Measurements from ENCODE around the gene PLCH2. TPM values are rescaled to one million over a fixed set of nuclear protein-coding genes. Genes with fewer than 3 reads are reported as not detected.

PLCH2 gene
- total RNA-seq, 2 experiments from 2014 or later: 1.4 to 2.2 TPM

GRCh38 chr1:2506007-2506860, 30.1 kb downstream of the PLCH2 start:
- no TSS peak for BruUV-seq (replicated peaks)
- Histone ChIP-seq H3K4me3 (ENCODE audit: low read depth, low read length, poor library complexity, severe bottlenecking) (no peak overlapping the region), H2AFZ (ENCODE audit: low read length) (no peak overlapping the region), H4K20me1 (ENCODE audit: insufficient read depth, low read length) (no peaks in the 10 kb centered on the region), H3K4me1 (ENCODE audit: insufficient read depth, low read length, poor library complexity, severe bottlenecking) (no peaks in the 10 kb centered on the region), H3K27ac (ENCODE audit: low read depth, low read length, poor library complexity, severe bottlenecking) (no peak overlapping the region), H3K9me3 (ENCODE audit: low read length) (no peaks in the 10 kb centered on the region), H3K4me2 (ENCODE audit: low read length) (no peak overlapping the region), H3K36me3 (ENCODE audit: insufficient read depth, low read length) (peaks cover 41% of the 10 kb centered on the region), H3K79me2 (ENCODE audit: insufficient read depth, low read depth, low read length) (no peaks in the 10 kb centered on the region), H3K9me2 (ENCODE audit: insufficient read depth, low read length) (no peaks in the 10 kb centered on the region)
- TF ChIP-seq CTCF (conservative IDR thresholded peaks at IDR 0.05; ENCODE audit: low read length) (no peak), EZH2phosphoT487 (IDR thresholded peaks at IDR 0.05; ENCODE audit: borderline replicate concordance, low read depth, low read length) (no peak)
- POLR2A ChIA-PET: no interaction called here
- CTCF ChIA-PET (ENCODE audit: unreplicated experiment): no interaction called here
- no peak for DNase-seq (ENCODE audit: low spot score)
- intact Hi-C loops (cut with micrococcal nuclease; ENCODE audit: unreplicated experiment): no loop called here

GRCh38 chr1:2506901-2507565, 30.9 kb downstream of the PLCH2 start:
- intact Hi-C loops (cut with micrococcal nuclease; ENCODE audit: unreplicated experiment): no loop called here
- POLR2A ChIA-PET: no interaction called here
- Histone ChIP-seq H3K36me3 (ENCODE audit: insufficient read depth, low read length) (peaks cover 49% of the 10 kb centered on the region), H3K27ac (ENCODE audit: low read depth, low read length, poor library complexity, severe bottlenecking) (no peak overlapping the region), H3K9me3 (ENCODE audit: low read length) (no peaks in the 10 kb centered on the region), H2AFZ (ENCODE audit: low read length) (no peak overlapping the region), H3K4me2 (ENCODE audit: low read length) (no peak overlapping the region), H3K79me2 (ENCODE audit: insufficient read depth, low read depth, low read length) (no peaks in the 10 kb centered on the region), H4K20me1 (ENCODE audit: insufficient read depth, low read length) (no peaks in the 10 kb centered on the region), H3K9me2 (ENCODE audit: insufficient read depth, low read length) (no peaks in the 10 kb centered on the region), H3K4me3 (ENCODE audit: low read depth, low read length, poor library complexity, severe bottlenecking) (no peak overlapping the region), H3K4me1 (ENCODE audit: insufficient read depth, low read length, poor library complexity, severe bottlenecking) (no peaks in the 10 kb centered on the region)
- BruUV-seq (replicated peaks): no TSS peak
- DNase-seq (ENCODE audit: low spot score): no peak
- TF ChIP-seq CTCF (conservative IDR thresholded peaks at IDR 0.05; ENCODE audit: low read length) (no peak), EZH2phosphoT487 (IDR thresholded peaks at IDR 0.05; ENCODE audit: borderline replicate concordance, low read depth, low read length) (no peak)
- CTCF ChIA-PET (ENCODE audit: unreplicated experiment): no interaction called here

DNA sequence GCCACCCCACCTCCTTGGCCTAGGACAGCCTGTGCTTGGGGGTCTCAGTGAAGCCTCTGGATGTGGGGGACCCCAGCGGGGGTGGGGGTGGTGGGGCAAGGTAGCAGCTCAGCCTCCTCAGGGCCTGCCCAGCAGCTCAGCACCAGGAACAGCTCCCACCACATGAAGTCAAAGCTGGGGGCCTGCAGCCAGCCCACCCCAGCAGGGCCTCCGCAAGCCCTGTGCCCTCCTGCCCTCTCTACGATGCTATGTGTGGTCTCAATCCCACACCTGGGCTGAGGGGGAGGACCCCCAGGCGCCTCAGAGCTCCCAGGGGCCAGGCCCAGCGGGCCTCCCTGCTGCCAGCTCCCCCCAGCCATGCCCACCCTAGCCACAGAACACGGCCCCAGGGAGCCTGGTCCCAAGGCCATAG, 31.7 kb downstream of the PLCH2 start:
- Histone ChIP-seq H3K4me2 (ENCODE audit: low read length) (no peak overlapping the region), H2AFZ (ENCODE audit: low read length) (no peak overlapping the region), H3K27ac (ENCODE audit: low read depth, low read length, poor library complexity, severe bottlenecking) (no peak overlapping the region), H3K9me3 (ENCODE audit: low read length) (no peaks in the 10 kb centered on the region), H3K79me2 (ENCODE audit: insufficient read depth, low read depth, low read length) (no peaks in the 10 kb centered on the region), H3K9me2 (ENCODE audit: insufficient read depth, low read length) (no peaks in the 10 kb centered on the region), H3K36me3 (ENCODE audit: insufficient read depth, low read length) (peaks cover 56% of the 10 kb centered on the region), H4K20me1 (ENCODE audit: insufficient read depth, low read length) (no peaks in the 10 kb centered on the region; the same call in 1 of the 2 replicates), H3K4me1 (ENCODE audit: insufficient read depth, low read length, poor library complexity, severe bottlenecking) (no peaks in the 10 kb centered on the region), H3K4me3 (ENCODE audit: low read depth, low read length, poor library complexity, severe bottlenecking) (no peak overlapping the region)
- CTCF ChIA-PET (ENCODE audit: unreplicated experiment): no interaction called here
- no TSS peak for BruUV-seq (replicated peaks)
- TF ChIP-seq CTCF (conservative IDR thresholded peaks at IDR 0.05; ENCODE audit: low read length): no peak
- no peak for TF ChIP-seq EZH2phosphoT487 (IDR thresholded peaks at IDR 0.05; ENCODE audit: borderline replicate concordance, low read depth, low read length)
- POLR2A ChIA-PET: no interaction called here
- DNase-seq (ENCODE audit: low spot score): no peak
- intact Hi-C loops (cut with micrococcal nuclease; ENCODE audit: unreplicated experiment): no loop called here
